ENCODE results near the gene ADD2.

ADD2 gene

GRCh38 chr2:70607121-70607561 lies 160.9 kb downstream of the ADD2 start:
- Histone ChIP-seq H3K27me3 (ENCODE audit: control insufficient read depth, insufficient read depth, low read length) (no peaks in the 10 kb centered on the region), H3K4me1 (ENCODE audit: control insufficient read depth, insufficient read depth, low read length) (no peaks in the 10 kb centered on the region), H3K36me3 (ENCODE audit: control insufficient read depth, insufficient read depth, low read length) (no peaks in the 10 kb centered on the region), H3K9me3 (ENCODE audit: control insufficient read depth, insufficient read depth, low read length) (no peaks in the 10 kb centered on the region), H3K4me3 (ENCODE audit: low read depth, low read length) (no peak overlapping the region), H3K9ac (ENCODE audit: low read depth, low read length) (no peak overlapping the region)

Measured in iPS-15b (cell line).